Measurements from ENCODE around the gene NOTUM.

DNA sequence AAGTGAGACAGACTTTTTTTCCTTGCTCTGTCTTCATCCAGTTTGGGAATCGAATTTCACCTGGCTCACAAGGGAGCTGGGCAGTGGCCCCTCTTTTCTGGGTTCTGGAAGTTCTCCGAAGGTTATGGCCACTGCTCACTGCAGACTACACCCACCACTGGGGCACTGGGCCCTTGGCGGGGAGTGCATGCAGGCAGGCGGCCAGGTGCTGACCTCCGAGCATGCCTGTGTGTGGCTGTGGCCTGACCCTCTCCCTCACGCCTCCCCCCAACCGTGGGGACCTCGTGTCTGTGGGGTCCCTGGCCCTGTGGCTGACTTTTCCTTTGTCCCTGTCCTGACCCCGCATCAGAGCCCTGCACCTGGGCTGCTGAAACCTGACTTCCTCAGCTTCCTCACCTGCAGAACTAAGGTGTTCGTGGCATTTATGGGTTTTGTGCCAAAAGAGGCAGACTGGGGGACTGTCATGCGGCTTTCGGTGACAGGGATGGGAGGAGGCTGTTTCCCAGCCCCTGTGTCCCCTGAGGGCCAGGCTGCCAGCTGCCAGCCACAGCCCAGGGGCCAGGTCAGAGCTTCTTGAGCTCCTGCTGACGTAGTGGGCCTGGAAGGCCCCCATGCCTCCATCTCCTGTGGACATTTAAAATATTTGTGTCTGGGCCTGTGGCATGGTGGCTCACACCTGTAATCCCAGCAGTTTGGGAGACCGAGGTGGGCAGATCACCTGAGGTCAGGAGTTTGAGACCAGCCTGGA is 37.9 kb upstream of the NOTUM start:
- TF ChIP-seq, protein P1, sequence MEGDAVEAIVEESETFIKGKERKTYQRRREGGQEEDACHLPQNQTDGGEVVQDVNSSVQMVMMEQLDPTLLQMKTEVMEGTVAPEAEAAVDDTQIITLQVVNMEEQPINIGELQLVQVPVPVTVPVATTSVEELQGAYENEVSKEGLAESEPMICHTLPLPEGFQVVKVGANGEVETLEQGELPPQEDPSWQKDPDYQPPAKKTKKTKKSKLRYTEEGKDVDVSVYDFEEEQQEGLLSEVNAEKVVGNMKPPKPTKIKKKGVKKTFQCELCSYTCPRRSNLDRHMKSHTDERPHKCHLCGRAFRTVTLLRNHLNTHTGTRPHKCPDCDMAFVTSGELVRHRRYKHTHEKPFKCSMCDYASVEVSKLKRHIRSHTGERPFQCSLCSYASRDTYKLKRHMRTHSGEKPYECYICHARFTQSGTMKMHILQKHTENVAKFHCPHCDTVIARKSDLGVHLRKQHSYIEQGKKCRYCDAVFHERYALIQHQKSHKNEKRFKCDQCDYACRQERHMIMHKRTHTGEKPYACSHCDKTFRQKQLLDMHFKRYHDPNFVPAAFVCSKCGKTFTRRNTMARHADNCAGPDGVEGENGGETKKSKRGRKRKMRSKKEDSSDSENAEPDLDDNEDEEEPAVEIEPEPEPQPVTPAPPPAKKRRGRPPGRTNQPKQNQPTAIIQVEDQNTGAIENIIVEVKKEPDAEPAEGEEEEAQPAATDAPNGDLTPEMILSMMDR (IDR thresholded peaks at IDR 0.05; ENCODE audit: insufficient read depth, low read depth, low read length), result no peak
- no peak for TF ChIP-seq EZH2 (IDR thresholded peaks at IDR 0.05; ENCODE audit: insufficient read depth, low read length)
